Mucosa of descending colon (tissue), 3 donors: ENCODE measurements around the gene GLB1L3. TPM values are rescaled to one million over a fixed set of nuclear protein-coding genes. Genes with fewer than 3 reads are reported as not detected.

Source experiments
- ATAC-seq: fragments of 200-7000 bp; cut with Tn5 transposase; one replicate; pipeline ENCODE4 v1.9.1; 2020; ENCODE audit warnings: mild to moderate bottlenecking, moderate library complexity
- DNase-seq, 3 donors: peaks; one replicate each; pipeline ENCODE4 v3.0.0-alpha.2; 2020
- H3K36me3 ChIP-seq: fragments of 200-600 bp; one replicate; pipeline ENCODE4 v1.8.0; 2021; ENCODE audit warnings: low read depth, mild to moderate bottlenecking
- H3K4me1 ChIP-seq: fragments of 200-600 bp; one replicate; pipeline ENCODE4 v1.8.0; 2021; ENCODE audit warnings: low read depth, mild to moderate bottlenecking
- H3K4me3 ChIP-seq: fragments of 200-600 bp; one replicate; pipeline ENCODE4 v1.8.0; 2021; ENCODE audit warnings: mild to moderate bottlenecking
- H3K9me3 ChIP-seq: fragments of 200-600 bp; one replicate; pipeline ENCODE4 v1.8.0; 2021; ENCODE audit warnings: mild to moderate bottlenecking
- intact Hi-C, 2 donors: fragments of 100-400 bp; cut with DNase I in 1 of 2; cut with micrococcal nuclease in 1 of 2; formaldehyde crosslinking; loops; one replicate each; pipeline versions ENCODE4 v1.11.0 to v1.11.1; 2022; cut with DNase I, micrococcal nuclease
- total RNA-seq, 3 donors: library from RNA; stranded (reverse); fragmentation: NEBNext Ultra II Directional in 2 of 3; extraction: Animal tissue kit (Norgen Biotek cat#: 25700) in 2 of 3; gene quantifications; one replicate each; pipeline versions ENCODE4 v1.2.1 to v1.2.4, GENCODE V29; 2021 to 2023
- TF ChIP-seq, protein P1 (sequence below): fragments of 200-600 bp; IDR thresholded peaks from one replicate; pipeline ENCODE4 v1.8.0; 2022; ENCODE audit warnings: antibody characterized with exemption, mild to moderate bottlenecking
- donor health status: DM: no; HTN: no; CAD: no; lungs with moderate emphysema.
- donor health status: DM: no; HTN: no; CAD: no.
- donor health status: DM: no; HTN: yes; CAD: no.

GLB1L3 gene
- total RNA-seq, 3 donors from 2014 or later, result 0.09 TPM; not detected in 2

DNA sequence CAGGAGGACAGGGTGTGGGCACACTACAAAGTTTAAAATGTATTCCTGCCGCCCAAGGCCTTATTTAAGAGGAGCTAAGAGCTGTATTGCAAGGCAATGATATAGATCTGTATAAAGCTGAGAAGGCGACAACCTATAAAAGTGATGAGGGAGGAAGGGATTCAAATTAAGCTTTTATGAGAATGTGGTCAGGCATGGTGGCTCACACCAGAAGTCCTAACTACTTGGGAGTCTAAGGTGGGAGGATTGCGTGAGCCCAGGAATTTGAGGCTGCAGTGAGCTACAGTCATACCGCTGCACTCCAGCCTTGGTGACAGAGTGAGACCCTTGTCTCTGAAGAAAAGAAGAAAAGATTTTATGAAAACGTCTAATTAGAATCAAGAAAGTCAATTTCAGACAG is 9.7 kb upstream of the GLB1L3 start:
- H3K4me3 ChIP-seq, result no peak overlapping the region
- TF ChIP-seq, protein P1, sequence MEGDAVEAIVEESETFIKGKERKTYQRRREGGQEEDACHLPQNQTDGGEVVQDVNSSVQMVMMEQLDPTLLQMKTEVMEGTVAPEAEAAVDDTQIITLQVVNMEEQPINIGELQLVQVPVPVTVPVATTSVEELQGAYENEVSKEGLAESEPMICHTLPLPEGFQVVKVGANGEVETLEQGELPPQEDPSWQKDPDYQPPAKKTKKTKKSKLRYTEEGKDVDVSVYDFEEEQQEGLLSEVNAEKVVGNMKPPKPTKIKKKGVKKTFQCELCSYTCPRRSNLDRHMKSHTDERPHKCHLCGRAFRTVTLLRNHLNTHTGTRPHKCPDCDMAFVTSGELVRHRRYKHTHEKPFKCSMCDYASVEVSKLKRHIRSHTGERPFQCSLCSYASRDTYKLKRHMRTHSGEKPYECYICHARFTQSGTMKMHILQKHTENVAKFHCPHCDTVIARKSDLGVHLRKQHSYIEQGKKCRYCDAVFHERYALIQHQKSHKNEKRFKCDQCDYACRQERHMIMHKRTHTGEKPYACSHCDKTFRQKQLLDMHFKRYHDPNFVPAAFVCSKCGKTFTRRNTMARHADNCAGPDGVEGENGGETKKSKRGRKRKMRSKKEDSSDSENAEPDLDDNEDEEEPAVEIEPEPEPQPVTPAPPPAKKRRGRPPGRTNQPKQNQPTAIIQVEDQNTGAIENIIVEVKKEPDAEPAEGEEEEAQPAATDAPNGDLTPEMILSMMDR, result no peak
- no peaks in the 10 kb centered on the region for H3K9me3 ChIP-seq
- H3K36me3 ChIP-seq, result peaks cover 1% of the 10 kb centered on the region
- no peaks in the 10 kb centered on the region for H3K4me1 ChIP-seq
- DNase-seq, result no peak
- ATAC-seq, result peak; percentile 25
- intact Hi-C loops, result no loop called here

- Histone ChIP-seq H3K4me3 (no peak overlapping the region), H3K36me3 (no peaks in the 10 kb centered on the region), H3K9me3 (no peaks in the 10 kb centered on the region), H3K4me1 (no peaks in the 10 kb centered on the region)
- no peak for DNase-seq
- ATAC-seq, result peak; percentile 83
- TF ChIP-seq, protein P1, result no peak
- intact Hi-C loops, result no loop called here
These were observed 9.3 kb upstream of the GLB1L3 start for GRCh38 chr11:134266841-134267251.

DNA sequence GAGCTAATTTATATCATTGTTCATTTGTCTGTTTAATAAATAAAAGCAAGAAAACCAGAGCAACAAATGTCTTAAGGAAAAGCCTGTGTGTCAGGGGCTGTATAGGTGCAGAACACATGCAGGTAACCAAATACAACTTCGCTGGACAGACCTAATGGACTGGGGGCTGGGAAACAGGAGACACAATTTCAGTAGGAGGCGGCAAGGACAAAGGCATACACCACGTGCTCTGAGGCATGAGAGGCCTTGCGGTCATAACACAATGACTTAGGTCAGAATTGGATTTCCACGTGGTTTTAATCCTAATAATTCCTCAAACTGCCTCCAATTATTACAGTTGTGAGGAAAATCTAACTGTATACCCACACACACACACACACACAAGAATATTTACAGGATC is 8.7 kb upstream of the GLB1L3 start:
- DNase-seq (no peak), ATAC-seq (no peak)
- Histone ChIP-seq H3K4me1 (no peaks in the 10 kb centered on the region), H3K9me3 (no peaks in the 10 kb centered on the region), H3K36me3 (no peaks in the 10 kb centered on the region), H3K4me3 (no peak overlapping the region)
- intact Hi-C loops, result no loop called here
- TF ChIP-seq, protein P1, result no peak

- Histone ChIP-seq H3K9me3 (no peaks in the 10 kb centered on the region), H3K4me1 (no peaks in the 10 kb centered on the region), H3K36me3 (no peaks in the 10 kb centered on the region), H3K4me3 (no peak overlapping the region)
- TF ChIP-seq, protein P1, result no peak
- no peak for DNase-seq
- no peak for ATAC-seq
- intact Hi-C loops, result no loop called here
These were observed 8.2 kb upstream of the GLB1L3 start for GRCh38 chr11:134267966-134268365.

GRCh38 chr11:134270250-134270714 is 5.9 kb upstream of the GLB1L3 start:
- DNase-seq, result no peak

More at GRCh38 chr11:134270250-134270714, 5.9 kb upstream of the GLB1L3 start:
- no peaks in the 10 kb centered on the region for H3K9me3 ChIP-seq
- H3K4me1 ChIP-seq, result no peaks in the 10 kb centered on the region
- H3K4me3 ChIP-seq, result no peak overlapping the region
- no peak for ATAC-seq
- intact Hi-C loops, result no loop called here
- H3K36me3 ChIP-seq, result no peaks in the 10 kb centered on the region
- TF ChIP-seq, protein P1, result no peak
